ENCODE measurements around the gene PCDHGC3. TPM values are rescaled to one million over a fixed set of nuclear protein-coding genes. Genes with fewer than 3 reads are reported as not detected.

The PCDHGC3 gene
- total and polyA plus RNA-seq, 7 donors: 7.3 to 25.2 (median 10.4) TPM

GRCh38 chr5:141441571-141442170, 34.1 kb upstream of the PCDHGC3 start:
- no peak for ATAC-seq
- no peak overlapping the region for H3K4me3 ChIP-seq
- intact Hi-C loops (cut with DNase I): no loop called here
- TF ChIP-seq CTCF (IDR thresholded peaks at IDR 0.05): no peak
- WGBS, 3 donors: 58 to 64% (median 59%) methylated on average over 50 of the region's 50 CpGs
- no peaks in the 10 kb centered on the region for H3K9me3 ChIP-seq
- no peaks in the 10 kb centered on the region for H3K4me1 ChIP-seq
- no peaks in the 10 kb centered on the region for H3K36me3 ChIP-seq (ENCODE audit: insufficient read depth in 1 of 2, low read depth in 1 of 2)
- no peak for DNase-seq
- no peaks in the 10 kb centered on the region for H3K27me3 ChIP-seq (ENCODE audit: insufficient read depth in 3 of 3, low read length in 2 of 3)
- no peak overlapping the region for H3K27ac ChIP-seq

GRCh38 chr5:141465351-141465750, 10.4 kb upstream of the PCDHGC3 start:
- no peak overlapping the region for H3K4me3 ChIP-seq
- H3K36me3 ChIP-seq (ENCODE audit: insufficient read depth in 1 of 2, low read depth in 1 of 2): no peaks in the 10 kb centered on the region
- no peak for TF ChIP-seq CTCF (IDR thresholded peaks at IDR 0.05)
- no peaks in the 10 kb centered on the region for H3K4me1 ChIP-seq
- no peaks in the 10 kb centered on the region for H3K27me3 ChIP-seq (ENCODE audit: insufficient read depth in 3 of 3, low read length in 2 of 3)
- 98 to 99% (median 98%) methylated on average over 3 of the region's 3 CpGs for WGBS, 3 donors
- H3K9me3 ChIP-seq: no peaks in the 10 kb centered on the region
- ATAC-seq (no peak), DNase-seq (no peak)
- intact Hi-C loops (cut with DNase I): no loop called here
- H3K27ac ChIP-seq: no peak overlapping the region

GRCh38 chr5:141476132-141476911, 556 bp downstream of the PCDHGC3 start:
- no peak for TF ChIP-seq CTCF (IDR thresholded peaks at IDR 0.05)
- peaks cover 0 to 6% (median 0%) of the 10 kb centered on the region in 3 donors for H3K27me3 ChIP-seq (ENCODE audit: insufficient read depth in 3 of 3, low read length in 2 of 3)
- DNase-seq: peak; percentile 73 to 84
- no peaks in the 10 kb centered on the region for H3K36me3 ChIP-seq (ENCODE audit: insufficient read depth in 1 of 2, low read depth in 1 of 2)
- H3K9me3 ChIP-seq: no peaks in the 10 kb centered on the region
- intact Hi-C loops (cut with DNase I): loop anchor here (5.0 kb wide), 2 partner anchors 36 to 44 kb away; partner anchors contain the start of gene PCDHGA12 (in 1 of the 2)
- peak overlapping the region; percentile 77 for H3K4me3 ChIP-seq
- peak; percentile 52 to 73 (median 58) for ATAC-seq
- 0 to 1% (median 1%) methylated on average over 58 of the region's 58 CpGs for WGBS, 3 donors
- H3K27ac ChIP-seq: peak overlapping the region; percentile 81
- peaks cover 38% of the 10 kb centered on the region for H3K4me1 ChIP-seq

- H3K4me3 ChIP-seq: peak overlapping the region; percentile 77
- H3K36me3 ChIP-seq (ENCODE audit: insufficient read depth in 1 of 2, low read depth in 1 of 2): no peaks in the 10 kb centered on the region
- TF ChIP-seq CTCF (IDR thresholded peaks at IDR 0.05): no peak
- intact Hi-C loops (cut with DNase I): loop anchor here (5.0 kb wide), 2 partner anchors 35 to 45 kb away; partner anchors contain the start of gene PCDHGA12 (in 1 of the 2)
- no peak for DNase-seq
- ATAC-seq: no peak
- H3K27me3 ChIP-seq (ENCODE audit: insufficient read depth in 3 of 3, low read length in 2 of 3): peaks cover 0 to 6% (median 0%) of the 10 kb centered on the region in 3 donors
- peaks cover 38% of the 10 kb centered on the region for H3K4me1 ChIP-seq
- H3K9me3 ChIP-seq: no peaks in the 10 kb centered on the region
- no peak overlapping the region for H3K27ac ChIP-seq
- 14 to 23% (median 17%) methylated on average over 24 of the region's 24 CpGs for WGBS, 3 donors
These were observed 1.3 kb downstream of the PCDHGC3 start for GRCh38 chr5:141477044-141477575.

Measured in psoas muscle (tissue), 8 donors.